GM18868 (cell line): ENCODE results near the gene GCHFR.
A peak's percentile ranks its signal among the peaks of the same experiment; 100 is the strongest.

Source experiments
- ATAC-seq: cut with Tn5 transposase; IDR thresholded peaks from one replicate; pipeline ENCODE4 v1.9.1; 2021; ENCODE audit warnings: mild to moderate bottlenecking, moderate library complexity; ENCODE audit not compliant: unreplicated experiment

GCHFR gene

GRCh38 chr15:40775740-40776536, 12.1 kb downstream of the GCHFR start:
- ATAC-seq = no peak

- no peak for ATAC-seq
These were observed 12.8 kb downstream of the GCHFR start for GRCh38 chr15:40776537-40777141.

- ATAC-seq = peak; percentile 74
These were observed 18.9 kb downstream of the GCHFR start for GRCh38 chr15:40782609-40783227.

GRCh38 chr15:40785164-40785563, 21.3 kb downstream of the GCHFR start:
- no peak for ATAC-seq

- ATAC-seq = no peak
These were observed 21.9 kb downstream of the GCHFR start for GRCh38 chr15:40785814-40786213.

- ATAC-seq = no peak
These were observed 23.5 kb downstream of the GCHFR start for GRCh38 chr15:40787344-40787841.

- ATAC-seq = no peak
These were observed 24.1 kb downstream of the GCHFR start for GRCh38 chr15:40787991-40788390.

- no peak for ATAC-seq
These were observed 25.3 kb downstream of the GCHFR start for GRCh38 chr15:40789119-40789518.

GRCh38 chr15:40789999-40790398, 26.1 kb downstream of the GCHFR start:
- no peak for ATAC-seq

- ATAC-seq = no peak
These were observed 26.9 kb downstream of the GCHFR start for GRCh38 chr15:40790718-40791117.

GRCh38 chr15:40792394-40792793, 28.5 kb downstream of the GCHFR start:
- ATAC-seq = no peak

- no peak for ATAC-seq
These were observed 29.5 kb downstream of the GCHFR start for GRCh38 chr15:40793216-40793989.

- ATAC-seq = no peak
These were observed 32.2 kb downstream of the GCHFR start for GRCh38 chr15:40796041-40796440.

- no peak for ATAC-seq
These were observed 32.6 kb downstream of the GCHFR start for GRCh38 chr15:40796512-40796911.

GRCh38 chr15:40799523-40799922, 35.7 kb downstream of the GCHFR start:
- no peak for ATAC-seq

- no peak for ATAC-seq
These were observed 39.2 kb downstream of the GCHFR start for GRCh38 chr15:40803076-40803475.

GRCh38 chr15:40803688-40804087, 39.8 kb downstream of the GCHFR start:
- ATAC-seq = no peak

- ATAC-seq = no peak
These were observed 42.8 kb downstream of the GCHFR start for GRCh38 chr15:40806672-40807027.

GRCh38 chr15:40807028-40807887, 43.4 kb downstream of the GCHFR start, which contains the start of the genes DNAJC17 and ZFYVE19:
Gene DNAJC17, minus strand, starts transcription at chr15:40807473. Its CDS starts 27 bp downstream, at chr15:40807446.
Gene ZFYVE19, plus strand, starts transcription at chr15:40807089. Its CDS starts 501 bp downstream, at chr15:40807590.
- ATAC-seq = peak; percentile 92

- ATAC-seq = no peak
These were observed 44.1 kb downstream of the GCHFR start for GRCh38 chr15:40807888-40808461.
